GM12892 (cell line): Measurements from ENCODE around the gene KIF16B.

Experiments used
- DNase-seq: peaks from one replicate; pipeline ENCODE4 v3.0.0; 2011; ENCODE audit not compliant: insufficient read length
- FAIRE-seq: peaks from 2 replicates; lab custom pipeline; 2011; peaks lifted over from hg19 to GRCh38; lab: Jason Lieb, UNC
- POLR2A ChIP-seq: IDR thresholded peaks from 2 replicates; pipeline ENCODE4 v1.6.1; 2011; ENCODE audit warnings: low read depth, low read length, control low read depth
- POLR2AphosphoS5 ChIP-seq: IDR thresholded peaks from 2 replicates; pipeline ENCODE4 v1.6.1; 2011; ENCODE audit warnings: low read depth, low read length, control low read depth
- TAF1 ChIP-seq: IDR thresholded peaks from 2 replicates; pipeline ENCODE4 v1.6.1; 2011; ENCODE audit warnings: low read depth, mild to moderate bottlenecking, control low read depth, low read length, borderline replicate concordance

The KIF16B gene

GRCh38 chr20:16312998-16313397 is 260.2 kb downstream of the KIF16B start:
- no peak for FAIRE-seq
- no peak for TF ChIP-seq POLR2A
- TF ChIP-seq TAF1, result no peak
- TF ChIP-seq POLR2AphosphoS5, result no peak
- DNase-seq, result no peak

- TF ChIP-seq POLR2A (no peak), POLR2AphosphoS5 (no peak), TAF1 (no peak)
- no peak for DNase-seq
- FAIRE-seq, result no peak
These were observed 261.5 kb downstream of the KIF16B start for GRCh38 chr20:16311756-16312155.

GRCh38 chr20:16308754-16309153 is 264.5 kb downstream of the KIF16B start:
- TF ChIP-seq TAF1, result no peak
- no peak for TF ChIP-seq POLR2AphosphoS5
- TF ChIP-seq POLR2A, result no peak
- FAIRE-seq, result no peak
- DNase-seq, result no peak

GRCh38 chr20:16302818-16303217 is 270.4 kb downstream of the KIF16B start:
- FAIRE-seq (no peak), DNase-seq (no peak)
- TF ChIP-seq POLR2A, result no peak
- no peak for TF ChIP-seq POLR2AphosphoS5
- TF ChIP-seq TAF1, result no peak

GRCh38 chr20:16301986-16302385 is 271.3 kb downstream of the KIF16B start:
- FAIRE-seq (no peak), DNase-seq (no peak)
- TF ChIP-seq TAF1, result no peak
- TF ChIP-seq POLR2A, result no peak
- no peak for TF ChIP-seq POLR2AphosphoS5

GRCh38 chr20:16299897-16300296 is 273.4 kb downstream of the KIF16B start:
- FAIRE-seq (no peak), DNase-seq (no peak)
- TF ChIP-seq TAF1 (no peak), POLR2A (no peak), POLR2AphosphoS5 (no peak)

GRCh38 chr20:16296931-16297330 is 276.3 kb downstream of the KIF16B start:
- TF ChIP-seq TAF1, result no peak
- TF ChIP-seq POLR2A, result no peak
- no peak for TF ChIP-seq POLR2AphosphoS5
- DNase-seq, result no peak
- FAIRE-seq, result no peak

- TF ChIP-seq POLR2A (no peak), POLR2AphosphoS5 (no peak), TAF1 (no peak)
- DNase-seq, result no peak
- no peak for FAIRE-seq
These were observed 277.7 kb downstream of the KIF16B start for GRCh38 chr20:16295534-16295933.

GRCh38 chr20:16293590-16293989 is 279.7 kb downstream of the KIF16B start:
- TF ChIP-seq POLR2AphosphoS5 (no peak), POLR2A (no peak), TAF1 (no peak)
- no peak for DNase-seq
- FAIRE-seq, result no peak

GRCh38 chr20:16292226-16292880 is 280.9 kb downstream of the KIF16B start:
- TF ChIP-seq POLR2AphosphoS5, result no peak
- TF ChIP-seq POLR2A, result no peak
- no peak for TF ChIP-seq TAF1
- DNase-seq (no peak), FAIRE-seq (no peak)

- no peak for TF ChIP-seq POLR2A
- no peak for TF ChIP-seq TAF1
- no peak for TF ChIP-seq POLR2AphosphoS5
- DNase-seq, result no peak
- FAIRE-seq, result no peak
These were observed 282.9 kb downstream of the KIF16B start for GRCh38 chr20:16290358-16290757.

- TF ChIP-seq POLR2A, result no peak
- TF ChIP-seq POLR2AphosphoS5, result no peak
- TF ChIP-seq TAF1, result no peak
- no peak for FAIRE-seq
- no peak for DNase-seq
These were observed 285.5 kb downstream of the KIF16B start for GRCh38 chr20:16287776-16288175.

GRCh38 chr20:16286601-16287000 is 286.6 kb downstream of the KIF16B start:
- no peak for FAIRE-seq
- TF ChIP-seq POLR2AphosphoS5 (no peak), POLR2A (no peak), TAF1 (no peak)
- DNase-seq, result no peak
